Astrocyte of the cerebellum (primary cell): ENCODE results near the gene AATK.

ENCODE experiments used
- DNase-seq: peaks from one replicate; pipeline ENCODE4 v3.0.0-alpha.2; 2011; ENCODE audit warnings: low read depth
- H3K4me3 ChIP-seq: 2 replicates; pipeline ENCODE4 v1.5.1; 2011; ENCODE audit warnings: mild to moderate bottlenecking, low read depth, low read length, moderate library complexity
- in situ Hi-C: cut with HindIII; loops from 2 replicates; pipeline ENCODE4 v1.10.0; 2017; ENCODE audit warnings: low sequenced_read_pairs
- TF ChIP-seq, protein P1 (sequence below): IDR thresholded peaks from 2 replicates; pipeline ENCODE4 v1.5.1; 2012; ENCODE audit warnings: low read length, low read depth, moderate library complexity, mild to moderate bottlenecking; ENCODE audit errors: missing control alignments

AATK gene

GRCh38 chr17:81179861-81180260, 13.8 kb upstream of the AATK start:
- TF ChIP-seq, protein P1, sequence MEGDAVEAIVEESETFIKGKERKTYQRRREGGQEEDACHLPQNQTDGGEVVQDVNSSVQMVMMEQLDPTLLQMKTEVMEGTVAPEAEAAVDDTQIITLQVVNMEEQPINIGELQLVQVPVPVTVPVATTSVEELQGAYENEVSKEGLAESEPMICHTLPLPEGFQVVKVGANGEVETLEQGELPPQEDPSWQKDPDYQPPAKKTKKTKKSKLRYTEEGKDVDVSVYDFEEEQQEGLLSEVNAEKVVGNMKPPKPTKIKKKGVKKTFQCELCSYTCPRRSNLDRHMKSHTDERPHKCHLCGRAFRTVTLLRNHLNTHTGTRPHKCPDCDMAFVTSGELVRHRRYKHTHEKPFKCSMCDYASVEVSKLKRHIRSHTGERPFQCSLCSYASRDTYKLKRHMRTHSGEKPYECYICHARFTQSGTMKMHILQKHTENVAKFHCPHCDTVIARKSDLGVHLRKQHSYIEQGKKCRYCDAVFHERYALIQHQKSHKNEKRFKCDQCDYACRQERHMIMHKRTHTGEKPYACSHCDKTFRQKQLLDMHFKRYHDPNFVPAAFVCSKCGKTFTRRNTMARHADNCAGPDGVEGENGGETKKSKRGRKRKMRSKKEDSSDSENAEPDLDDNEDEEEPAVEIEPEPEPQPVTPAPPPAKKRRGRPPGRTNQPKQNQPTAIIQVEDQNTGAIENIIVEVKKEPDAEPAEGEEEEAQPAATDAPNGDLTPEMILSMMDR = no peak
- in situ Hi-C loops = no loop called here
- no peak for DNase-seq
- H3K4me3 ChIP-seq = no peak overlapping the region

- in situ Hi-C loops = no loop called here
- no peak overlapping the region for H3K4me3 ChIP-seq
- no peak for DNase-seq
- TF ChIP-seq, protein P1 = no peak
Measured at GRCh38 chr17:81179220-81179619, 13.2 kb upstream of the AATK start.

- in situ Hi-C loops = no loop called here
- H3K4me3 ChIP-seq = no peak overlapping the region
- TF ChIP-seq, protein P1 = no peak
- DNase-seq = no peak
Measured at GRCh38 chr17:81178136-81179091, 12.4 kb upstream of the AATK start.

DNA sequence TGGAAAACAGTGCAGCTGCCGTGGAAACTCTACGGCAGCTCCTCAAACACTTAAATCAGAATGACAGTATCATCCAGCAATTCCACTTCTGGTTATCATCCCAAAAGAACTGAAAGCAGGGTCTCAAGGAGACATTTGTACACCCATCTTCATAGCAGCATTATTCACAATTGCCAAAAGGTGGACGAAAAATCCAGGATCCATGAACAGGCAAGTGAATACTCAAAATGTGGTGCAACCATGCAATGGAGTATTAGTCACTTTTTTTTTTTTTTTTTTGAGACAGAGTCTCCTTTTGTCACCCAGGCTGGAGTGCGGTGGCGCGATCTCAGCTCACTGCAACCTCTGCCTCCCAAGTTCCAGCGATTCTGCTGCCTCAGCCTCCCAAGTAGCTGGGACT, 10.6 kb upstream of the AATK start:
- DNase-seq = no peak
- in situ Hi-C loops = no loop called here
- TF ChIP-seq, protein P1 = no peak
- H3K4me3 ChIP-seq = no peak overlapping the region

- DNase-seq = no peak
- in situ Hi-C loops = no loop called here
Measured at GRCh38 chr17:81173762-81174155, 7.7 kb upstream of the AATK start.

DNA sequence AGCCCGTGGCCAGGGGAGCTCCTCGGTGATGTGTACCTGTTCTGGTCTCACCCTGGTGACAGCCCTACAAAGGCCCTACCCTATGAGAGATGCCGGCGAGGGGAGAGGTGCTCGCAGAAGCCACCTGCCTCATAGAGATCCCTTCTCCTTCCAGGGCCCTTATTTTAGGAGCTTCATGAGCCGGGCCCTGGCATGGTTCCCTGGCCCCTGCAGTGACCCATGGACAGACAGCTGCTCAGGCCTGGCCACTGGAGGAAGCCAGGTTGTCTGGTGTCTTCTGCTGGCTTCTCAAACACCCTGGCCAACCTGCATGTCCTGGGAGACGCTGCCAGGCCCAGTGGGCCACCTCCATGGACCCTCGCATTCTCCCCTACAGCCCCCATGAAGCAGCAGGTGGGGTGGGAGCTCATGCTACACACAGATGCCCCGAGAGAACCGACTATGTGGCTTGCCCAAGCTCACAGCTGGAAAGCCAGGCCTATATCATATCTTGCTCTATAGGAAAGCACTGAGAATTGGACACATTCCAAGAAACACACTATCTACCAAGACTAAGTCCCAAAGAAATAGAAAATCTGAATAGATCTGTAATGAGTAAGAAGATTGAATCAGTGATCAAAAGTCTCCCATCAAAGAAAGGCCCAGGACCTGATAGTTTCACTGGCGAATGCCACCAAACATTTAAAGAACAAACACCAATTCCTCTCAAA, 7.2 kb upstream of the AATK start:
- in situ Hi-C loops = no loop called here
- H3K4me3 ChIP-seq = no peak overlapping the region
- no peak for DNase-seq
- TF ChIP-seq, protein P1 = no peak

More at GRCh38 chr17:81173762-81174155, 7.7 kb upstream of the AATK start:
- TF ChIP-seq, protein P1 = no peak
- H3K4me3 ChIP-seq = no peak overlapping the region
